Progenitor cell of endocrine pancreas (in vitro differentiated cells): ENCODE measurements around the gene KIF15. TPM values are rescaled to one million over a fixed set of nuclear protein-coding genes. Genes with fewer than 3 reads are reported as not detected.

Experiments
- DNase-seq: peaks from one replicate; pipeline ENCODE4 v3.0.0; 2021; ENCODE audit warnings: low spot score; ENCODE audit not compliant: unreplicated experiment
- H3K27ac Mint-ChIP-seq: 2 replicates; pipeline ENCODE4 v1.8.0; 2021; ENCODE audit warnings: mild to moderate bottlenecking, moderate library complexity, mixed read lengths
- H3K27me3 Mint-ChIP-seq: 2 replicates; pipeline ENCODE4 v1.8.0; 2021; ENCODE audit warnings: mixed read lengths
- H3K36me3 Mint-ChIP-seq: 2 replicates; pipeline ENCODE4 v1.8.0; 2022; ENCODE audit warnings: mixed read lengths; ENCODE audit not compliant: insufficient read depth
- H3K4me1 Mint-ChIP-seq: 2 replicates; pipeline ENCODE4 v1.8.0; 2021; ENCODE audit warnings: low read depth, mixed read lengths
- H3K4me3 Mint-ChIP-seq: 2 replicates; pipeline ENCODE4 v1.8.0; 2021; ENCODE audit warnings: low read depth, mild to moderate bottlenecking, moderate library complexity, mixed read lengths
- H3K9me3 Mint-ChIP-seq: 2 replicates; pipeline ENCODE4 v1.8.0; 2021; ENCODE audit warnings: low read depth, mixed read lengths
- CTCF ChIP-seq: fragments of 200-600 bp; sonication (generic); IDR thresholded peaks from one replicate; pipeline ENCODE4 v1.5.0; 2021; ENCODE audit warnings: antibody characterized with exemption, mild to moderate bottlenecking; ENCODE audit not compliant: unreplicated experiment
- total RNA-seq: library from RNA; stranded (reverse); gene quantifications from 2 replicates; pipeline ENCODE4 v1.2.1, GENCODE V29; 2021

The KIF15 gene
- total RNA-seq, 1 donor from 2014 or later, result 21.4 TPM

GRCh38 chr3:44825264-44825925 lies 63.8 kb downstream of the KIF15 start:
- H3K4me1 Mint-ChIP-seq, result no peaks in the 10 kb centered on the region
- H3K36me3 Mint-ChIP-seq, result peaks cover 24% of the 10 kb centered on the region
- H3K27ac Mint-ChIP-seq, result no peak overlapping the region
- DNase-seq, result no peak
- TF ChIP-seq CTCF, result no peak
- peaks cover 8% of the 10 kb centered on the region for H3K9me3 Mint-ChIP-seq
- no peak overlapping the region for H3K4me3 Mint-ChIP-seq
- no peaks in the 10 kb centered on the region for H3K27me3 Mint-ChIP-seq

- no peak for TF ChIP-seq CTCF
- Mint-ChIP-seq H3K9me3 (peaks cover 6% of the 10 kb centered on the region), H3K4me3 (no peak overlapping the region), H3K27me3 (no peaks in the 10 kb centered on the region), H3K4me1 (no peaks in the 10 kb centered on the region), H3K36me3 (peaks cover 16% of the 10 kb centered on the region), H3K27ac (no peak overlapping the region)
- no peak for DNase-seq
Observed at GRCh38 chr3:44827196-44827595, 65.6 kb downstream of the KIF15 start.

GRCh38 chr3:44831232-44831631 lies 69.6 kb downstream of the KIF15 start:
- no peaks in the 10 kb centered on the region for H3K4me1 Mint-ChIP-seq

GRCh38 chr3:44832032-44832431 lies 70.4 kb downstream of the KIF15 start:
- peaks cover 12% of the 10 kb centered on the region for H3K36me3 Mint-ChIP-seq
- H3K4me1 Mint-ChIP-seq, result no peaks in the 10 kb centered on the region
- no peaks in the 10 kb centered on the region for H3K27me3 Mint-ChIP-seq
- peaks cover 9% of the 10 kb centered on the region for H3K9me3 Mint-ChIP-seq
- TF ChIP-seq CTCF, result no peak
- DNase-seq, result no peak
- no peak overlapping the region for H3K27ac Mint-ChIP-seq
- H3K4me3 Mint-ChIP-seq, result no peak overlapping the region

More at GRCh38 chr3:44831232-44831631, 69.6 kb downstream of the KIF15 start:
- Mint-ChIP-seq H3K27ac (no peak overlapping the region), H3K36me3 (peaks cover 6% of the 10 kb centered on the region), H3K27me3 (no peaks in the 10 kb centered on the region), H3K9me3 (peaks cover 4% of the 10 kb centered on the region), H3K4me3 (no peak overlapping the region)
- no peak for TF ChIP-seq CTCF
- no peak for DNase-seq

GRCh38 chr3:44832965-44833364 lies 71.4 kb downstream of the KIF15 start:
- Mint-ChIP-seq H3K4me1 (no peaks in the 10 kb centered on the region), H3K27ac (no peak overlapping the region), H3K27me3 (no peaks in the 10 kb centered on the region), H3K9me3 (peaks cover 9% of the 10 kb centered on the region), H3K4me3 (no peak overlapping the region), H3K36me3 (peaks cover 15% of the 10 kb centered on the region)
- no peak for DNase-seq
- no peak for TF ChIP-seq CTCF
